ENCODE data around the gene CHKA. TPM values are rescaled to one million over a fixed set of nuclear protein-coding genes. Genes with fewer than 3 reads are reported as not detected.
"Not testable (repeated sequence)": the region's sequence is repeated elsewhere in the genome, so short reads cannot be mapped to it uniquely, and the experiment has no call there.

Gene CHKA
- polyA plus RNA-seq, 4 donors, result 31.5 to 180 (median 139) TPM

GRCh38 chr11:68096962-68097361, 24.2 kb downstream of the CHKA start:
- H3K4me1 ChIP-seq (ENCODE audit: control insufficient read depth in 3 of 3, insufficient read depth in 2 of 3, low read depth in 1 of 3, low read length in 2 of 3), result peaks cover 0 to 10% (median 0%) of the 10 kb centered on the region in 3 donors
- H3K36me3 ChIP-seq (ENCODE audit: control insufficient read depth in 3 of 3, insufficient read depth in 2 of 3, low read depth in 1 of 3, low read length in 3 of 3), result peaks cover 0 to 26% (median 3%) of the 10 kb centered on the region in 3 donors
- no peaks in the 10 kb centered on the region for H3K9me3 ChIP-seq (ENCODE audit: control insufficient read depth in 2 of 2, insufficient read depth in 1 of 2, low read depth in 1 of 2, low read length in 1 of 2)
- no peaks in the 10 kb centered on the region for H3K27me3 ChIP-seq (ENCODE audit: control insufficient read depth in 3 of 3, insufficient read depth in 3 of 3, low read length in 3 of 3)
- no peak overlapping the region for H3K27ac ChIP-seq (ENCODE audit: low read depth in 1 of 3, low read length in 2 of 3)
- FAIRE-seq (no peak), DNase-seq (no peak)
- no peak overlapping the region for H3K4me3 ChIP-seq (ENCODE audit: low read depth in 1 of 3, low read length in 3 of 3)
- WGBS, 3 donors, result 34 to 72% (median 44%) methylated on average over 8 of the region's 8 CpGs

- FAIRE-seq (no peak), DNase-seq (no peak)
- H3K27ac ChIP-seq (ENCODE audit: low read depth in 1 of 3, low read length in 2 of 3), result no peak overlapping the region
- no peak overlapping the region for H3K4me3 ChIP-seq (ENCODE audit: low read depth in 1 of 3, low read length in 3 of 3)
- 71 to 83% (median 83%) methylated on average over 4 of the region's 4 CpGs for WGBS, 3 donors
- H3K27me3 ChIP-seq (ENCODE audit: control insufficient read depth in 3 of 3, insufficient read depth in 3 of 3, low read length in 3 of 3), result no peaks in the 10 kb centered on the region
- H3K36me3 ChIP-seq (ENCODE audit: control insufficient read depth in 3 of 3, insufficient read depth in 2 of 3, low read depth in 1 of 3, low read length in 3 of 3), result peaks cover 0 to 29% (median 3%) of the 10 kb centered on the region in 3 donors
- no peaks in the 10 kb centered on the region for H3K9me3 ChIP-seq (ENCODE audit: control insufficient read depth in 2 of 2, insufficient read depth in 1 of 2, low read depth in 1 of 2, low read length in 1 of 2)
- H3K4me1 ChIP-seq (ENCODE audit: control insufficient read depth in 3 of 3, insufficient read depth in 2 of 3, low read depth in 1 of 3, low read length in 2 of 3), result peaks cover 0 to 21% (median 2%) of the 10 kb centered on the region in 3 donors
Measured at GRCh38 chr11:68093565-68093964, 27.6 kb downstream of the CHKA start.

GRCh38 chr11:68092946-68093345, 28.2 kb downstream of the CHKA start:
- H3K27me3 ChIP-seq (ENCODE audit: control insufficient read depth in 3 of 3, insufficient read depth in 3 of 3, low read length in 3 of 3); H3K9me3 ChIP-seq (ENCODE audit: control insufficient read depth in 2 of 2, insufficient read depth in 1 of 2, low read depth in 1 of 2, low read length in 1 of 2); FAIRE-seq; DNase-seq; H3K4me3 ChIP-seq (ENCODE audit: low read depth in 1 of 3, low read length in 3 of 3): not testable (repeated sequence)
- Histone ChIP-seq H3K36me3 (ENCODE audit: control insufficient read depth in 3 of 3, insufficient read depth in 2 of 3, low read depth in 1 of 3, low read length in 3 of 3) (peaks cover 0 to 28% (median 3%) of the 10 kb centered on the region in 3 donors), H3K4me1 (ENCODE audit: control insufficient read depth in 3 of 3, insufficient read depth in 2 of 3, low read depth in 1 of 3, low read length in 2 of 3) (peaks cover 0 to 21% (median 2%) of the 10 kb centered on the region in 3 donors), H3K27ac (ENCODE audit: low read depth in 1 of 3, low read length in 2 of 3) (peak overlapping the region in 1 of 3 donors; percentile 11)
- WGBS, 3 donors, result 81 to 89% (median 88%) methylated on average over 3 of the region's 3 CpGs

GRCh38 chr11:68092411-68092810, 28.8 kb downstream of the CHKA start:
- FAIRE-seq, result no peak
- WGBS, 3 donors, result 71 to 79% (median 78%) methylated on average over 2 of the region's 2 CpGs

GRCh38 chr11:68090706-68091105, 30.5 kb downstream of the CHKA start:
- FAIRE-seq, result no peak
- DNase-seq, result peak; percentile 35 to 76
- 11 to 28% (median 20%) methylated on average over 6 of the region's 6 CpGs for WGBS, 3 donors
- H3K9me3 ChIP-seq (ENCODE audit: control insufficient read depth in 2 of 2, insufficient read depth in 1 of 2, low read depth in 1 of 2, low read length in 1 of 2), result no peaks in the 10 kb centered on the region
- peaks cover 0 to 21% (median 2%) of the 10 kb centered on the region in 3 donors for H3K4me1 ChIP-seq (ENCODE audit: control insufficient read depth in 3 of 3, insufficient read depth in 2 of 3, low read depth in 1 of 3, low read length in 2 of 3)
- peak overlapping the region; percentile 34 to 80 (median 73) for H3K27ac ChIP-seq (ENCODE audit: low read depth in 1 of 3, low read length in 2 of 3)
- H3K27me3 ChIP-seq (ENCODE audit: control insufficient read depth in 3 of 3, insufficient read depth in 3 of 3, low read length in 3 of 3), result no peaks in the 10 kb centered on the region
- H3K36me3 ChIP-seq (ENCODE audit: control insufficient read depth in 3 of 3, insufficient read depth in 2 of 3, low read depth in 1 of 3, low read length in 3 of 3), result peaks cover 0 to 24% (median 2%) of the 10 kb centered on the region in 3 donors
- no peak overlapping the region for H3K4me3 ChIP-seq (ENCODE audit: low read depth in 1 of 3, low read length in 3 of 3)

More at GRCh38 chr11:68092411-68092810, 28.8 kb downstream of the CHKA start:
- no peak for DNase-seq
- no peaks in the 10 kb centered on the region for H3K9me3 ChIP-seq (ENCODE audit: control insufficient read depth in 2 of 2, insufficient read depth in 1 of 2, low read depth in 1 of 2, low read length in 1 of 2)
- no peaks in the 10 kb centered on the region for H3K27me3 ChIP-seq (ENCODE audit: control insufficient read depth in 3 of 3, insufficient read depth in 3 of 3, low read length in 3 of 3)
- peaks cover 0 to 25% (median 3%) of the 10 kb centered on the region in 3 donors for H3K36me3 ChIP-seq (ENCODE audit: control insufficient read depth in 3 of 3, insufficient read depth in 2 of 3, low read depth in 1 of 3, low read length in 3 of 3)
- no peak overlapping the region for H3K4me3 ChIP-seq (ENCODE audit: low read depth in 1 of 3, low read length in 3 of 3)
- H3K27ac ChIP-seq (ENCODE audit: low read depth in 1 of 3, low read length in 2 of 3), result no peak overlapping the region
- peaks cover 0 to 21% (median 2%) of the 10 kb centered on the region in 3 donors for H3K4me1 ChIP-seq (ENCODE audit: control insufficient read depth in 3 of 3, insufficient read depth in 2 of 3, low read depth in 1 of 3, low read length in 2 of 3)

- FAIRE-seq (no peak), DNase-seq (peak in 1 of 2 donors; percentile 57)
- WGBS, 3 donors, result 7 to 48% (median 17%) methylated on average over 1 of the region's 1 CpG
- Histone ChIP-seq H3K36me3 (ENCODE audit: control insufficient read depth in 3 of 3, insufficient read depth in 2 of 3, low read depth in 1 of 3, low read length in 3 of 3) (peaks cover 0 to 21% (median 2%) of the 10 kb centered on the region in 3 donors), H3K9me3 (ENCODE audit: control insufficient read depth in 2 of 2, insufficient read depth in 1 of 2, low read depth in 1 of 2, low read length in 1 of 2) (no peaks in the 10 kb centered on the region), H3K4me1 (ENCODE audit: control insufficient read depth in 3 of 3, insufficient read depth in 2 of 3, low read depth in 1 of 3, low read length in 2 of 3) (peaks cover 0 to 21% (median 2%) of the 10 kb centered on the region in 3 donors), H3K27me3 (ENCODE audit: control insufficient read depth in 3 of 3, insufficient read depth in 3 of 3, low read length in 3 of 3) (no peaks in the 10 kb centered on the region), H3K4me3 (ENCODE audit: low read depth in 1 of 3, low read length in 3 of 3) (no peak overlapping the region), H3K27ac (ENCODE audit: low read depth in 1 of 3, low read length in 2 of 3) (peak overlapping the region; percentile 20 to 67 (median 34))
Measured at GRCh38 chr11:68090287-68090686, 30.9 kb downstream of the CHKA start.

GRCh38 chr11:68089679-68090078, 31.5 kb downstream of the CHKA start:
- H3K9me3 ChIP-seq (ENCODE audit: control insufficient read depth in 2 of 2, insufficient read depth in 1 of 2, low read depth in 1 of 2, low read length in 1 of 2), result no peaks in the 10 kb centered on the region
- WGBS, 3 donors, result 21 to 67% (median 42%) methylated on average over 8 of the region's 8 CpGs
- H3K27me3 ChIP-seq (ENCODE audit: control insufficient read depth in 3 of 3, insufficient read depth in 3 of 3, low read length in 3 of 3), result no peaks in the 10 kb centered on the region
- peaks cover 0 to 21% (median 2%) of the 10 kb centered on the region in 3 donors for H3K4me1 ChIP-seq (ENCODE audit: control insufficient read depth in 3 of 3, insufficient read depth in 2 of 3, low read depth in 1 of 3, low read length in 2 of 3)
- peak overlapping the region in 1 of 3 donors; percentile 58 for H3K27ac ChIP-seq (ENCODE audit: low read depth in 1 of 3, low read length in 2 of 3)
- no peak overlapping the region for H3K4me3 ChIP-seq (ENCODE audit: low read depth in 1 of 3, low read length in 3 of 3)
- H3K36me3 ChIP-seq (ENCODE audit: control insufficient read depth in 3 of 3, insufficient read depth in 2 of 3, low read depth in 1 of 3, low read length in 3 of 3), result peaks cover 0 to 23% (median 2%) of the 10 kb centered on the region in 3 donors
- DNase-seq (no peak), FAIRE-seq (no peak)

- DNase-seq (no peak), FAIRE-seq (no peak)
- WGBS, 3 donors, result 68 to 84% (median 76%) methylated on average over 3 of the region's 3 CpGs
- Histone ChIP-seq H3K9me3 (ENCODE audit: control insufficient read depth in 2 of 2, insufficient read depth in 1 of 2, low read depth in 1 of 2, low read length in 1 of 2) (no peaks in the 10 kb centered on the region), H3K36me3 (ENCODE audit: control insufficient read depth in 3 of 3, insufficient read depth in 2 of 3, low read depth in 1 of 3, low read length in 3 of 3) (peaks cover 2 to 48% (median 7%) of the 10 kb centered on the region in 3 donors), H3K4me1 (ENCODE audit: control insufficient read depth in 3 of 3, insufficient read depth in 2 of 3, low read depth in 1 of 3, low read length in 2 of 3) (no peaks in the 10 kb centered on the region), H3K27ac (ENCODE audit: low read depth in 1 of 3, low read length in 2 of 3) (no peak overlapping the region), H3K4me3 (ENCODE audit: low read depth in 1 of 3, low read length in 3 of 3) (no peak overlapping the region), H3K27me3 (ENCODE audit: control insufficient read depth in 3 of 3, insufficient read depth in 3 of 3, low read length in 3 of 3) (no peaks in the 10 kb centered on the region)
Measured at GRCh38 chr11:68083517-68083916, 37.7 kb downstream of the CHKA start.

- H3K36me3 ChIP-seq (ENCODE audit: control insufficient read depth in 3 of 3, insufficient read depth in 2 of 3, low read depth in 1 of 3, low read length in 3 of 3), result peaks cover 2 to 55% (median 9%) of the 10 kb centered on the region in 3 donors
- no peak overlapping the region for H3K4me3 ChIP-seq (ENCODE audit: low read depth in 1 of 3, low read length in 3 of 3)
- DNase-seq (no peak), FAIRE-seq (no peak)
- H3K27ac ChIP-seq (ENCODE audit: low read depth in 1 of 3, low read length in 2 of 3), result no peak overlapping the region
- H3K27me3 ChIP-seq (ENCODE audit: control insufficient read depth in 3 of 3, insufficient read depth in 3 of 3, low read length in 3 of 3), result no peaks in the 10 kb centered on the region
- 23 to 42% (median 32%) methylated on average over 3 of the region's 3 CpGs for WGBS, 3 donors
- H3K4me1 ChIP-seq (ENCODE audit: control insufficient read depth in 3 of 3, insufficient read depth in 2 of 3, low read depth in 1 of 3, low read length in 2 of 3), result no peaks in the 10 kb centered on the region
- no peaks in the 10 kb centered on the region for H3K9me3 ChIP-seq (ENCODE audit: control insufficient read depth in 2 of 2, insufficient read depth in 1 of 2, low read depth in 1 of 2, low read length in 1 of 2)
Measured at GRCh38 chr11:68082481-68082880, 38.7 kb downstream of the CHKA start.

Measured in small intestine (tissue), 7 donors.